ENCODE measurements around the gene MCF2L.

GRCh38 chr13:112972258-112972657 lies 3.2 kb downstream of the MCF2L start:
- no peak for TF ChIP-seq CTCF (IDR thresholded peaks at IDR 0.05; ENCODE audit: low read depth, low read length)
- no peak for TF ChIP-seq EZH2phosphoT487 (IDR thresholded peaks at IDR 0.05; ENCODE audit: low read depth)

Measured in OCI-LY3 (cell line).